SK-N-SH (cell line): ENCODE results near the gene TUBGCP3.

Source experiments
- CHD2 ChIP-seq: fragments of 150-350 bp; IDR thresholded peaks from 2 replicates; pipeline ENCODE4 v1.6.1; 2018; ENCODE audit warnings: low read length; ENCODE audit not compliant: partially characterized antibody
- CTCF ChIP-seq: fragments of 200-600 bp; sonication (generic); IDR thresholded peaks from 2 replicates; pipeline ENCODE4 v1.6.1; 2017; ENCODE audit warnings: antibody characterized with exemption, mild to moderate bottlenecking, moderate library complexity
- FOXJ3 ChIP-seq: sonication (generic); formaldehyde crosslinking; IDR thresholded peaks from 2 replicates; pipeline ENCODE4 v1.5.1; 2020; ENCODE audit warnings: mild to moderate bottlenecking, missing genetic modification reagents
- FOXM1 ChIP-seq: IDR thresholded peaks from 2 replicates; pipeline ENCODE4 v1.4.0; 2012; ENCODE audit warnings: low read depth, mild to moderate bottlenecking
- GABPA ChIP-seq: IDR thresholded peaks from 2 replicates; pipeline ENCODE4 v1.4.0; 2012; ENCODE audit warnings: low read depth, mild to moderate bottlenecking
- PBX3 ChIP-seq: IDR thresholded peaks from 2 replicates; pipeline ENCODE4; 2012
- POLR2AphosphoS5 ChIP-seq: IDR thresholded peaks from 2 replicates; pipeline ENCODE4 v1.6.1; 2012; ENCODE audit warnings: low read depth, low read length
- RFX5 ChIP-seq: IDR thresholded peaks from 2 replicates; pipeline ENCODE4 v1.6.1; 2012; ENCODE audit warnings: mild to moderate bottlenecking, improper control_type of control experiment, low read length
- SIN3A ChIP-seq: IDR thresholded peaks from 2 replicates; pipeline ENCODE4 v1.6.1; 2012; ENCODE audit warnings: low read depth, mild to moderate bottlenecking, low read length, moderate library complexity, borderline replicate concordance
- SMC3 ChIP-seq: IDR thresholded peaks from 2 replicates; pipeline ENCODE4 v1.6.1; 2012; ENCODE audit warnings: low read depth, low read length, improper control_type of control experiment
- USF1 ChIP-seq: IDR thresholded peaks from 2 replicates; pipeline ENCODE4 v1.4.0; 2012; ENCODE audit warnings: low read depth, borderline replicate concordance
- YY1 ChIP-seq: IDR thresholded peaks from 2 replicates; pipeline ENCODE4 v1.4.0; 2012; ENCODE audit warnings: low read depth, mild to moderate bottlenecking

- TF ChIP-seq YY1 (no peak), FOXM1 (no peak), CHD2 (no peak), CTCF (no peak), GABPA (no peak), SIN3A (no peak), SMC3 (no peak), FOXJ3 (no peak), RFX5 (no peak), USF1 (no peak), PBX3 (no peak), POLR2AphosphoS5 (no peak)
Measured at GRCh38 chr13:112626124-112626523, 38.2 kb upstream of the TUBGCP3 start.
